GM23338 (cell line): Measurements from ENCODE around the gene ZNF284. TPM values are rescaled to one million over a fixed set of nuclear protein-coding genes. Genes with fewer than 3 reads are reported as not detected.

ENCODE experiments used
- ATAC-seq: fragments of 200-7000 bp; cut with Tn5 transposase; 3 replicates; pipeline ENCODE4 v1.9.1; 2020
- DNase-seq: peaks from one replicate; pipeline ENCODE4 v3.0.0-alpha.2; 2015; ENCODE audit warnings: low spot score
- H2AFZ ChIP-seq: fragments of 200-600 bp; sonication (generic); 2 replicates; pipeline ENCODE4 v1.8.0; 2016; ENCODE audit warnings: antibody characterized with exemption, mild to moderate bottlenecking, moderate library complexity
- H3F3A ChIP-seq: fragments of 200-600 bp; sonication (generic); replicated peaks from 2 replicates; pipeline ENCODE4 v1.8.0; 2017; ENCODE audit warnings: antibody characterized with exemption, mixed run types, low read depth
- H3K27ac ChIP-seq: fragments of 200-600 bp; sonication (generic); 2 replicates; pipeline ENCODE4 v1.6.1; 2016; ENCODE audit warnings: low read depth
- H3K27me3 ChIP-seq: fragments of 200-600 bp; sonication (generic); 2 replicates; pipeline ENCODE4 v1.8.0; 2016; ENCODE audit warnings: mild to moderate bottlenecking, mixed run types, moderate library complexity; ENCODE audit not compliant: insufficient read depth
- H3K36me3 ChIP-seq: fragments of 200-600 bp; sonication (generic); 2 replicates; pipeline ENCODE4 v1.8.0; 2016; ENCODE audit warnings: mild to moderate bottlenecking; ENCODE audit not compliant: insufficient read depth
- H3K4me1 ChIP-seq: fragments of 200-600 bp; sonication (generic); 2 replicates; pipeline ENCODE4 v1.8.0; 2016; ENCODE audit warnings: mild to moderate bottlenecking, moderate library complexity; ENCODE audit not compliant: insufficient read depth
- H3K4me2 ChIP-seq: fragments of 200-600 bp; sonication (generic); 2 replicates; pipeline ENCODE4 v1.7.1; 2017; ENCODE audit warnings: mixed run types
- H3K4me3 ChIP-seq: fragments of 200-600 bp; sonication (generic); 2 replicates; pipeline ENCODE4 v1.6.1; 2016; ENCODE audit warnings: mixed run types
- H3K79me2 ChIP-seq: fragments of 200-600 bp; sonication (generic); replicated peaks from 2 replicates; pipeline ENCODE4 v1.8.0; 2017; ENCODE audit warnings: mild to moderate bottlenecking; ENCODE audit not compliant: insufficient read depth
- H3K9me2 ChIP-seq: fragments of 200-600 bp; sonication (generic); 2 replicates; pipeline ENCODE4 v1.8.0; 2017; ENCODE audit not compliant: insufficient read depth
- H4K20me1 ChIP-seq: fragments of 200-600 bp; sonication (generic); replicated peaks from 2 replicates; pipeline ENCODE4 v1.8.0; 2017; ENCODE audit warnings: mild to moderate bottlenecking; ENCODE audit not compliant: insufficient read depth
- H3K27ac Mint-ChIP-seq: 2 replicates; pipeline ENCODE4 v1.8.0; 2020; ENCODE audit warnings: inconsistent platforms, mild to moderate bottlenecking, moderate library complexity, mixed read lengths
- H3K27me3 Mint-ChIP-seq: 3 replicates; pipeline ENCODE4 v1.8.0; 2022; ENCODE audit warnings: low read depth, mild to moderate bottlenecking, moderate library complexity, mixed read lengths, inconsistent platforms; ENCODE audit not compliant: insufficient read depth, poor library complexity
- H3K36me3 Mint-ChIP-seq: 3 replicates; pipeline ENCODE4 v1.8.0; 2021; ENCODE audit warnings: low read depth, mild to moderate bottlenecking, inconsistent platforms, moderate library complexity, mixed read lengths
- H3K4me1 Mint-ChIP-seq: 3 replicates; pipeline ENCODE4 v1.8.0; 2020; ENCODE audit warnings: mild to moderate bottlenecking, inconsistent platforms, mixed read lengths
- H3K4me3 Mint-ChIP-seq: 3 replicates; pipeline ENCODE4 v1.8.0; 2021; ENCODE audit warnings: moderate library complexity, mild to moderate bottlenecking, inconsistent platforms, mixed read lengths
- H3K9me3 Mint-ChIP-seq: 3 replicates; pipeline ENCODE4 v1.8.0; 2020; ENCODE audit warnings: moderate library complexity, mild to moderate bottlenecking, inconsistent platforms, mixed read lengths
- CREB1 ChIP-seq: fragments of 250-450 bp; sonication (Bioruptor Pico); IDR thresholded peaks from 2 replicates; pipeline ENCODE4 v1.5.0; 2020; ENCODE audit warnings: low read depth, mild to moderate bottlenecking, moderate library complexity
- CTCF ChIP-seq, 2 experiments: fragments of 200-600 bp in 1 of 2; sonication (generic) in 1 of 2; conservative IDR thresholded peaks; 2 replicates each; pipeline versions ENCODE4 v1.5.1 to v1.6.1; 2016 to 2017; ENCODE audit warnings: antibody characterized with exemption in 2 of 2, low read depth in 2 of 2, mild to moderate bottlenecking in 2 of 2, moderate library complexity in 1 of 2
- NANOG ChIP-seq: IDR thresholded peaks from 2 replicates; pipeline ENCODE4 v1.6.1; 2016; ENCODE audit warnings: antibody characterized with exemption, borderline replicate concordance
- POLR2AphosphoS5 ChIP-seq: IDR thresholded peaks from 2 replicates; pipeline ENCODE4 v1.6.1; 2016; ENCODE audit warnings: antibody characterized with exemption, low read depth
- REST ChIP-seq: IDR thresholded peaks from one replicate; pipeline ENCODE4 v1.6.1; 2018; ENCODE audit warnings: antibody characterized with exemption; ENCODE audit not compliant: unreplicated experiment
- STAT1 ChIP-seq: IDR thresholded peaks from one replicate; pipeline ENCODE4 v1.6.1; 2016; ENCODE audit warnings: antibody characterized with exemption; ENCODE audit not compliant: unreplicated experiment
- ZNF331 ChIP-seq: fragments of 250-450 bp; sonication (Bioruptor Pico); IDR thresholded peaks from 2 replicates; pipeline ENCODE4 v1.5.0; 2020; ENCODE audit warnings: low read depth, mild to moderate bottlenecking, moderate library complexity
- ZNF462 ChIP-seq: fragments of 250-450 bp; sonication (Bioruptor Pico); IDR thresholded peaks from 2 replicates; pipeline ENCODE4 v1.5.0; 2020; ENCODE audit warnings: mild to moderate bottlenecking, moderate library complexity
- polyA plus RNA-seq: library from polyadenylated mRNA; unstranded; fragments of >200 nt; fragmentation: Nextera tagmentation; extraction: Ambion mirVana; gene quantifications from 2 replicates; pipeline ENCODE4 v1.2.1, GENCODE V29; 2016
- total RNA-seq: library from RNA; depleted of rRNA; stranded (reverse); fragments of >200 nt; shearing (Covaris generic); gene quantifications from 2 replicates; pipeline ENCODE4 v1.2.3, GENCODE V29; 2014
- TF ChIP-seq, protein P1 (sequence below): IDR thresholded peaks from 2 replicates; pipeline ENCODE4 v1.6.1; 2016; ENCODE audit warnings: antibody characterized with exemption

Gene ZNF284
- total and polyA plus RNA-seq, 2 experiments from 2014 or later, result 1.4 to 3.1 TPM

GRCh38 chr19:44093931-44094765, 22.2 kb downstream of the ZNF284 start, which contains the start of gene ZNF224:
Gene ZNF224 (plus strand): TSS chr19:44094361. CDS start chr19:44097874, 3,513 bp downstream.
- peak; percentile 97 for DNase-seq
- Mint-ChIP-seq H3K36me3 (peaks cover 10% of the 10 kb centered on the region; the same call in 1 of the 3 replicates), H3K4me3 (peak within 1 kb of the TSS; percentile 98), H3K27me3 (peaks cover 6% of the 10 kb centered on the region), H3K9me3 (no peaks in the 10 kb centered on the region), H3K27ac (peak within 1 kb of the TSS; percentile 93), H3K4me1 (peaks cover 4% of the 10 kb centered on the region; the same call in 1 of the 3 replicates)
- no peaks in the 10 kb centered on the region for H3K4me1 ChIP-seq
- H3K36me3 ChIP-seq, result no peaks in the 10 kb centered on the region; the same call in 1 of the 2 replicates
- H3K4me3 ChIP-seq, result peak within 1 kb of the TSS; percentile 94
- no peaks in the 10 kb centered on the region for H3K9me2 ChIP-seq
- H3K79me2 ChIP-seq, result peaks cover 19% of the 10 kb centered on the region
- H3F3A ChIP-seq, result no peaks in the 10 kb centered on the region
- no peaks in the 10 kb centered on the region for H4K20me1 ChIP-seq
- H3K27ac ChIP-seq, result no peak within 1 kb of the TSS
- peak within 1 kb of the TSS; percentile 98 for H2AFZ ChIP-seq
- ATAC-seq, result peak; percentile 98
- H3K27me3 ChIP-seq, result no peaks in the 10 kb centered on the region
- peak within 1 kb of the TSS; percentile 80 for H3K4me2 ChIP-seq
- TF ChIP-seq CREB1 (CRISPR knock-in tag), result peak; percentile 81
- TF ChIP-seq POLR2AphosphoS5, result peak; percentile 85
- TF ChIP-seq NANOG, result no peak
- TF ChIP-seq, protein P1, sequence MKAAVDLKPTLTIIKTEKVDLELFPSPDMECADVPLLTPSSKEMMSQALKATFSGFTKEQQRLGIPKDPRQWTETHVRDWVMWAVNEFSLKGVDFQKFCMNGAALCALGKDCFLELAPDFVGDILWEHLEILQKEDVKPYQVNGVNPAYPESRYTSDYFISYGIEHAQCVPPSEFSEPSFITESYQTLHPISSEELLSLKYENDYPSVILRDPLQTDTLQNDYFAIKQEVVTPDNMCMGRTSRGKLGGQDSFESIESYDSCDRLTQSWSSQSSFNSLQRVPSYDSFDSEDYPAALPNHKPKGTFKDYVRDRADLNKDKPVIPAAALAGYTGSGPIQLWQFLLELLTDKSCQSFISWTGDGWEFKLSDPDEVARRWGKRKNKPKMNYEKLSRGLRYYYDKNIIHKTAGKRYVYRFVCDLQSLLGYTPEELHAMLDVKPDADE, result peak; percentile 98
- TF ChIP-seq REST, result no peak
- no peak for TF ChIP-seq STAT1
- TF ChIP-seq ZNF331 (CRISPR knock-in tag), result no peak
- TF ChIP-seq CTCF (conservative IDR thresholded peaks at IDR 0.05; ENCODE audit: low read depth in 2 of 2), result no peak
- TF ChIP-seq ZNF462 (CRISPR knock-in tag), result no peak
